GM12872 (cell line): ENCODE measurements around the gene ADGRL2.

ENCODE experiments used
- TF ChIP-seq, protein P1 (sequence below): IDR thresholded peaks from 3 replicates; pipeline ENCODE4 v1.5.1; 2011; ENCODE audit warnings: low read depth, mild to moderate bottlenecking, low read length, moderate library complexity; ENCODE audit not compliant: insufficient read depth

The ADGRL2 gene

DNA sequence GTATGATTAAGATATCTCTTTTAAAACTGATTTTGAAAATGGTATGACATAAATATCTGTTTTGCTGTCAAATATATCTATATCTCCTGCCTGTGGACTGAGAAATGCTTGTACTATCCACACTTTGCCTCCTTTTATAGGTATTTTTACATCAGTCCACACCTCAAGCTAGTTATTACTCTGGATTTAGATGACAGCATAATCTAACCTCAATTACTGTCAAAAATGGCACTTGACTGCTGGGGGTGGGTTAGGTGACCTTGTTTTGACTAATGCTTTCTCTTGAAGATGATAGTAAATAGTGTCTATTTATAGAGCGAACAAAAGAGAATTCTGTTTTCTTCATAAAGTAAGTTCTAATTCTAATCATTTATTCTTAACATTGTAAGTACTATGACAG is 9.1 kb downstream of the ADGRL2 start:
- TF ChIP-seq, protein P1, sequence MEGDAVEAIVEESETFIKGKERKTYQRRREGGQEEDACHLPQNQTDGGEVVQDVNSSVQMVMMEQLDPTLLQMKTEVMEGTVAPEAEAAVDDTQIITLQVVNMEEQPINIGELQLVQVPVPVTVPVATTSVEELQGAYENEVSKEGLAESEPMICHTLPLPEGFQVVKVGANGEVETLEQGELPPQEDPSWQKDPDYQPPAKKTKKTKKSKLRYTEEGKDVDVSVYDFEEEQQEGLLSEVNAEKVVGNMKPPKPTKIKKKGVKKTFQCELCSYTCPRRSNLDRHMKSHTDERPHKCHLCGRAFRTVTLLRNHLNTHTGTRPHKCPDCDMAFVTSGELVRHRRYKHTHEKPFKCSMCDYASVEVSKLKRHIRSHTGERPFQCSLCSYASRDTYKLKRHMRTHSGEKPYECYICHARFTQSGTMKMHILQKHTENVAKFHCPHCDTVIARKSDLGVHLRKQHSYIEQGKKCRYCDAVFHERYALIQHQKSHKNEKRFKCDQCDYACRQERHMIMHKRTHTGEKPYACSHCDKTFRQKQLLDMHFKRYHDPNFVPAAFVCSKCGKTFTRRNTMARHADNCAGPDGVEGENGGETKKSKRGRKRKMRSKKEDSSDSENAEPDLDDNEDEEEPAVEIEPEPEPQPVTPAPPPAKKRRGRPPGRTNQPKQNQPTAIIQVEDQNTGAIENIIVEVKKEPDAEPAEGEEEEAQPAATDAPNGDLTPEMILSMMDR = no peak

DNA sequence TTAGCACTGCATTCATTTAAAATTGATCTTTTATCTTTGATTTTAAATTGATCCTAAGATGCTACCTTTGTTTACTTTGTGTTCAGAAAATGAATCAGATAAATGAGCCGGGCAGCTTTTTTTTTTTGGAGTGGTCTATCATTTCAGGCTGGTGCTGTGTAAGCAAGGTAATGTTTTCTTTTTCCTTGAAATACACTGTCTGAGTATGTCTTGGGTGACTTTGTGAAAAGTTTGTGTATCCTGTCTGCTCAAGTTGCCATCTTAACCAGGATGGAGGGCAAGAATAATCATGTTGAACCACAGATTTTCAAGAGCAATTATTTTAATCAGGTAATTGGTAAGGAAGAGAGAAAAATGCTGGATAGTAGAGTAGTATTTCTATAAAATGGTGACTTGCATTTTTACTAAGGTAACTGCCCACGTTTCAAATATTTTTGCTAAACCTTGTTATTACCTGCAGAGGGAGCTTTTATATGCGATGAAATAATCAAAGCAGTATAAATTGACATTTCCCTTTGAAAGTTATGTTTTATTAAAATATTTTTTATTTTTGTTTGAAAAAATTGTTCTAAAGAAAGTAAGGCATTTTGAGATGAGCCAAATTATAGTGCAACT is 11.1 kb downstream of the ADGRL2 start:
- TF ChIP-seq, protein P1 = no peak

DNA sequence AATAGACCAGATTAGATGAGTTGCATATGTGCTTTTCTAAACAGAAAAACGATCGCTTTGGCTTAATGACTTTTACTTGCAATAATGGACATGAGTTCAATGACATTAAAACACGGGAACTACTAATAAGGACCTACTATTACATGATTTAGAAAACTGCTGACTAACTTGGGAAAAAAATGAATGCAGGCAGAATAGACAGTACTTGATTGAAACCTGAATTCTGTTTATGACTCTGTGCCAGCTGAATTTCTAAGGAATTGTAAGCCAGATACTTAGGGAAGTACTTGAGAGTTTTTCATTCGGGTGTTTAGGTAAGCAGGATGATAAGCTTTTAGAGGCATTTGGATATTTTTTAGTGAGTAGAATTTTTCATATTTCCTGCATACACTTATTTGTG is 12.0 kb downstream of the ADGRL2 start:
- TF ChIP-seq, protein P1 = no peak

DNA sequence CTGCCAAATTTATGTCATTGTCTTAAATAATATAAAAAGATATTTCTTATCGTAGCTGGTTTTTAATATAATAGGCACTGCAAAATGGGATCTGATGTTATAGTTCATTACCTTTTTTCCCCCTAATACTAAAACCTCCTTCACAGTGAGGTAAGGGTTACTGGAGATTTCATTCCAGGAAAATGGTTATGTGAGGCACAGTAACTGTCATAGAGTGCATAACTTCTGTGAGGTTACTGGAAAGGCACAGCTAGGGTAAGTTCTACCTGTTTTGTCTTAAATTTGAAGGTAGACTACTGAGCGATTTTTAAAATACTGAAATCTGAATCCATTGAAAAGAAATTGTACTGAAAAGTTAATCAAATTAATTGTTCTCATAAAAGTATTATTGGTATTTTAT is 13.0 kb downstream of the ADGRL2 start:
- TF ChIP-seq, protein P1 = no peak

DNA sequence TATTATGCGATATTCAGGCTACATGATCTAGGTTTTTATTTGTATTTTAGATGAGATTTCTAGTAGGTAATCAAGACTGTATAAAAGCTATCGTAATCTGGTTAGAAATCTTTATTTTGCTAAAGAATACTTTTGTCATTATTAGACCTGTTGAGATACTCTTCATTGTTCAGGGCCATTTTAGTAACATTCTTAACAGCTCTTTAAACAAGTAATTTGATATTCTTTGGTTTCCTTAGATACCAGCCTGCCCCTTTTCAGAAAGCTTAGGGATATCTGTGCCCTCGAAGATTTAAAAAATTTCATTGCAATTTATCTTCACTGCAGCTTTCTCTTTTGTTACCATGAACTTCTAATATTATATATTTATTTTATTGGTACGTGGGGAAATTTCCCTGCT is 18.9 kb downstream of the ADGRL2 start:
- TF ChIP-seq, protein P1 = no peak

DNA sequence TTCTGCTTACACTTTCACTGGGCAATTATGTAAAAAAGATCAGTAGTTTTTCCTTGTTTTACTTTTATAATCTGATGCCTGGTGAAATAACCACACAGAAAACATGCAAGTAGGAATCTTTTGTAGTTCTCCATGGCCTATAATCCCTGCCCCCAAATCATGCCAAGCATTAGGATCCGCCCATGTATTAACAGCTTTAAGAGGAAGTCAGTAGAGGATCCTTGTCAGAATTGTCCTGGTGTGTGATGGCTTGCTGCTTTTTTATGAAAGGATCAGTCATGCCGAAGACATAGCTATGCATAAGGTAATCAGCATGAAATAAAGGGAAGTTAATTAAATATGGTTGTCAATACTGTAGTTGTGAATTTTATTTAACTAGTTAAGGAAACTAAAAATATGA is 20.0 kb downstream of the ADGRL2 start:
- TF ChIP-seq, protein P1 = no peak

DNA sequence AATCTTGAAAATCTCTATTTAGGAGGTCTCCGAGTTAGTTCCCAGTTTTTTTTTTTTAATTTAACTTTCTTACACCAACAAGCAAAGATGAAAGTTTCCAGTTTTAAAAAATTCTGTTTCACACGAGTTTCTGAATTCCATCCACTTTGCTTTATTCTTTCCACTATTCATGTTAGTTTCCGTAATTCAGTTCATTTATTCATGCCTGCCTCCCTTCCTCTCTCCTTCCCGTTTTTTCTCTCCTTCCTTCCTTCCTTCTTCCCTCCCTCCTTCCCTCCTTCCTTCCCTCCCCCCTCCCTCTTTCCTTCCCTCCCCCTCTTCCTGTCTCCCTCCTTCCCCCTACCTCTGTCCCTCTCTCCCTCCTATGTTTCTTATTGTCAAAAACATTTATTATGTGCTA is 22.3 kb downstream of the ADGRL2 start:
- TF ChIP-seq, protein P1 = no peak

DNA sequence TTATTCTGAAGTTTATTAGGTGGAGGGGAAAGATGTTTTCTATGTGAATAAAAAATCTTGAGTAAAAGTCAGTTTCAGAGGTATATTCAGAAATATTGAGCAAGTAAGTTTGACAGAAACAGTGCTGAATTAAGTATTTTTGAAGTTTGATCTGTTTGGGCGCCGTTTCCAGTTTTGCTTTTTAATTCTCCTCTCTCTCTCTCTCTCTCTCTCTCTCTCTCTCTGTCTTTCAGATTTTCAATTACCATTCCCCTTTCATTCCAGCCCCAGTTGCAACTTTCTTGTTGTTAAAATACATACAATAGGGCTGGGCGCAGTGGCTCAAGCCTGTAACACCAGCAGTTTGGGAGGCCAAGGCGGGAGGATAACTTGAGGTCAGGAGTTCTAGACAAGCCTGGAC is 24.0 kb downstream of the ADGRL2 start:
- TF ChIP-seq, protein P1 = no peak
